NCI-H524 (cell line): Measurements from ENCODE around the gene IL1A.
A peak's percentile ranks its signal among the peaks of the same experiment; 100 is the strongest.

ENCODE experiments used
- DNase-seq, 2 experiments: peaks; one replicate each; lab custom pipeline; 2025; lab: John Stamatoyannopoulos, UW

The IL1A gene

DNA sequence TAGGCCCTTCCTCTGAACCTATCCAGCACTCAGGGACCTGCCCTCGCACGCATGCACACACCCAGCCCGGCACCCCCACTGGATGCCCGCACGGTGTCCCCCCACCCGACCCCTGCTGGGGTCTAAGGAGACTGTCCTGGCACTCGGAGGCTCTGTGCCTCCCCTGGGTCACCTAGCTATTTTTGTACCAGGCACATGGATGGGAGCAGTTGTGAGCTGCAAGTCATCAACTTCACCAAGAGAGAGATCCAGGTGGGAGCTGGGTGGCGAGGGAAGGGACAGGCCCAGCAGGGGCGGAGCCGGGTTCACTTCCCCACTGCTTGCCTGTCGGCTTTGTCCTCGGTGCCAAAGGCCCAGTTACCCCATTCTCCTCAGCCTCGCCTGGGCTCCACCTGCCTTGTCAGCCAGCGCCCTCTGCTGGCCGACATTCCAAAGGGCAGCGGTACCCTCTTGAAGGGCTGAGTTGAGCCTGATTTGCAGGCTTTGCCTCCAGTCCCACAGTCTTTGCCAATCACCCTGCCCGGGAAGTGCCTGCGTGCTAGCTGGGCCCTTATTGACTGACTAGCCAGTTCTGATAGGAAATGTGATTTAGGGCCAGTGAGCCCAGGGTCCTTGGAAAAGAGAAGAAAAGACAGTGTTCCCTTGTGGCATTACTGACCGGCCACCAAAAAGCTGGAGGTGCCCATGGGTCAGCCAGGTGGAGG lies 57.7 kb downstream of the IL1A start:
- peak; percentile 67 to 85 for DNase-seq

- DNase-seq: no peak
Measured at GRCh38 chr2:112725545-112726457, 58.5 kb downstream of the IL1A start.

- peak in 1 of 2 experiments; percentile 33 for DNase-seq
Measured at GRCh38 chr2:112724591-112725525, 59.4 kb downstream of the IL1A start.

DNA sequence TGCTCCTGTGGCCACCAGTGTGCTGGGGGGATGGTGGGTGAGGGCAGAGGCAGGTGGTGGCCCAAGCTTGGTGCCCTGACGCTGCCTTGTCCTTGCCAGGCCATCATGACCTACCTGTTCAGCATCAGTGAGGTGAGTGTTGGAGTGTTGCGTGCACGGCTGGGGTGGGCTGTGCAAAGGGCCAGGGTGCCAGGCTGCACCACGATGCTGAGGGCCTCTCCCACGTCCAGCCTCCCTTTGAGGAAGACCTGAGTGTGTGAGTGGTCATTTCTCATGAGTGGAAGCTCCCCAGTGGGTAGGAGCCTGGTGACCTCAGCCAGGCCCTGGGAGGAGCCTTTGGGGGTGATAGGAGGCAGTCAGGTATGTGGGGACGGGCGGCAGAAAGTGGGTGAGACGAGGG lies 60.3 kb downstream of the IL1A start:
- no peak for DNase-seq
